ENCODE results near the gene SCN9A.

GRCh38 chr2:166148500-166149400 is 227.0 kb downstream of the SCN9A start:
- no peak for TF ChIP-seq CTCF (IDR thresholded peaks at IDR 0.05)
- TF ChIP-seq EZH2 (IDR thresholded peaks at IDR 0.05; ENCODE audit: borderline replicate concordance, insufficient read depth, low read depth, low read length, poor library complexity, severe bottlenecking) = no peak
